ENCODE data around the gene POU2AF3.
"Not testable (repeated sequence)": the region's sequence is repeated elsewhere in the genome, so short reads cannot be mapped to it uniquely, and the experiment has no call there.

The POU2AF3 gene

GRCh38 chr11:111298413-111299100, at the start of gene POU2AF3:
POU2AF3 (plus strand) TSS chr11:111298546; CDS start chr11:111298582, 36 bp downstream.
- DNase-seq = no peak

- no peak for DNase-seq
Observed at GRCh38 chr11:111250936-111251335, 47.4 kb upstream of the POU2AF3 start.

- no peak for DNase-seq
Observed at GRCh38 chr11:111253131-111253530, 45.2 kb upstream of the POU2AF3 start.

- no peak for DNase-seq
Observed at GRCh38 chr11:111253630-111254029, 44.7 kb upstream of the POU2AF3 start.

GRCh38 chr11:111258046-111258445, 40.3 kb upstream of the POU2AF3 start:
- DNase-seq = no peak

- no peak for DNase-seq
Observed at GRCh38 chr11:111259896-111260295, 38.5 kb upstream of the POU2AF3 start.

- DNase-seq = no peak
Observed at GRCh38 chr11:111260811-111261210, 37.5 kb upstream of the POU2AF3 start.

GRCh38 chr11:111264646-111265045, 33.7 kb upstream of the POU2AF3 start:
- DNase-seq = no peak

- no peak for DNase-seq
Observed at GRCh38 chr11:111265421-111265820, 32.9 kb upstream of the POU2AF3 start.

GRCh38 chr11:111268303-111268702, 30.0 kb upstream of the POU2AF3 start:
- DNase-seq = not testable (repeated sequence)

- DNase-seq = no peak
Observed at GRCh38 chr11:111269146-111269868, 29.0 kb upstream of the POU2AF3 start.

GRCh38 chr11:111272420-111272819, 25.9 kb upstream of the POU2AF3 start:
- DNase-seq = no peak

GRCh38 chr11:111282562-111283075, 15.7 kb upstream of the POU2AF3 start:
- no peak for DNase-seq

GRCh38 chr11:111283945-111284481, 14.3 kb upstream of the POU2AF3 start:
- no peak for DNase-seq

- no peak for DNase-seq
Observed at GRCh38 chr11:111285189-111286091, 12.9 kb upstream of the POU2AF3 start.

GRCh38 chr11:111291764-111292163, 6.6 kb upstream of the POU2AF3 start:
- DNase-seq = no peak

- DNase-seq = not testable (repeated sequence)
Observed at GRCh38 chr11:111292408-111292807, 5.9 kb upstream of the POU2AF3 start.

- DNase-seq = no peak
Observed at GRCh38 chr11:111296196-111296595, 2.1 kb upstream of the POU2AF3 start.

GRCh38 chr11:111297696-111298095, 650 bp upstream of the POU2AF3 start:
- no peak for DNase-seq

GRCh38 chr11:111299101-111300026, 1.0 kb downstream of the POU2AF3 start:
- no peak for DNase-seq

- DNase-seq = no peak
Observed at GRCh38 chr11:111300569-111300968, 2.2 kb downstream of the POU2AF3 start.

Data from activated CD4-positive, alpha-beta T cell treated with anti-CD3 and anti-CD28 coated beads, Interleukin-10, Interleukin-2, amounts not matched to agents 100 ng/mL and 50 ng/mL, durations not matched to agents 16 hours and 8 hours (primary cell).